ENCODE data around the gene CAPN11. TPM values are rescaled to one million over a fixed set of nuclear protein-coding genes. Genes with fewer than 3 reads are reported as not detected.

Gene CAPN11
- polyA plus RNA-seq (ENCODE audit: low read depth in 6 of 6) = not detected

- no peak within 1 kb of the TSS for H3K4me3 Mint-ChIP-seq
- DNase-seq = no peak
- H3K9me3 Mint-ChIP-seq = no peaks in the 10 kb centered on the region
- peak within 1 kb of the TSS in 1 of 6 donors; percentile 76 for H3K27ac Mint-ChIP-seq
- no peak for ATAC-seq (ENCODE audit: low read depth in 2 of 2)
- peaks cover 5 to 10% (median 10%) of the 10 kb centered on the region in 3 donors for H3K27me3 Mint-ChIP-seq
- H3K4me1 Mint-ChIP-seq = no peaks in the 10 kb centered on the region
- H3K36me3 Mint-ChIP-seq = no peaks in the 10 kb centered on the region
Observed at GRCh38 chr6:44158770-44159228, at the start of gene CAPN11. Gene CAPN11, plus strand, starts transcription at chr6:44158820. Its CDS starts 29 bp downstream, at chr6:44158849.

- H3K9me3 Mint-ChIP-seq = no peaks in the 10 kb centered on the region
- peak overlapping the region in 1 of 6 donors; percentile 49 for H3K27ac Mint-ChIP-seq
- ATAC-seq (ENCODE audit: low read depth in 2 of 2) (no peak), DNase-seq (no peak)
- H3K27me3 Mint-ChIP-seq = no peaks in the 10 kb centered on the region
- peaks cover 12% of the 10 kb centered on the region in 2 donors for H3K36me3 Mint-ChIP-seq
- no peak overlapping the region for H3K4me3 Mint-ChIP-seq
- H3K4me1 Mint-ChIP-seq = peaks cover 7 to 13% (median 10%) of the 10 kb centered on the region in 3 donors
Observed at GRCh38 chr6:44109212-44109611, 49.4 kb upstream of the CAPN11 start.

GRCh38 chr6:44110005-44110676, 48.5 kb upstream of the CAPN11 start:
- DNase-seq (no peak), ATAC-seq (ENCODE audit: low read depth in 2 of 2) (no peak)
- Mint-ChIP-seq H3K36me3 (peaks cover 12 to 14% of the 10 kb centered on the region in 2 donors), H3K9me3 (no peaks in the 10 kb centered on the region), H3K4me3 (no peak overlapping the region), H3K27ac (peak overlapping the region in 4 of 6 donors; percentile 60 to 76 (median 62)), H3K4me1 (peaks cover 7 to 15% (median 11%) of the 10 kb centered on the region in 3 donors), H3K27me3 (no peaks in the 10 kb centered on the region)

GRCh38 chr6:44110966-44111365, 47.7 kb upstream of the CAPN11 start:
- Mint-ChIP-seq H3K9me3 (no peaks in the 10 kb centered on the region), H3K4me1 (peaks cover 12 to 20% (median 17%) of the 10 kb centered on the region in 3 donors), H3K27me3 (no peaks in the 10 kb centered on the region), H3K4me3 (no peak overlapping the region), H3K36me3 (peaks cover 8 to 20% of the 10 kb centered on the region in 2 donors), H3K27ac (peak overlapping the region in 3 of 6 donors; percentile 14 to 64 (median 43))
- no peak for DNase-seq
- ATAC-seq (ENCODE audit: low read depth in 2 of 2) = no peak

GRCh38 chr6:44111434-44112417, 46.9 kb upstream of the CAPN11 start:
- H3K9me3 Mint-ChIP-seq = no peaks in the 10 kb centered on the region
- no peak for ATAC-seq (ENCODE audit: low read depth in 2 of 2)
- no peak for DNase-seq
- peak overlapping the region in 4 of 6 donors; percentile 14 to 64 (median 56) for H3K27ac Mint-ChIP-seq
- peaks cover 15 to 20% (median 17%) of the 10 kb centered on the region in 3 donors for H3K4me1 Mint-ChIP-seq
- no peaks in the 10 kb centered on the region for H3K27me3 Mint-ChIP-seq
- H3K4me3 Mint-ChIP-seq = no peak overlapping the region
- H3K36me3 Mint-ChIP-seq = peaks cover 6 to 20% of the 10 kb centered on the region in 2 donors

- Mint-ChIP-seq H3K9me3 (no peaks in the 10 kb centered on the region), H3K4me3 (no peak overlapping the region), H3K27me3 (no peaks in the 10 kb centered on the region), H3K36me3 (peaks cover 6 to 20% of the 10 kb centered on the region in 2 donors), H3K4me1 (peaks cover 25 to 28% (median 25%) of the 10 kb centered on the region in 3 donors), H3K27ac (peak overlapping the region in 1 of 6 donors; percentile 14)
- DNase-seq (no peak), ATAC-seq (ENCODE audit: low read depth in 2 of 2) (no peak)
Observed at GRCh38 chr6:44113414-44113813, 45.2 kb upstream of the CAPN11 start.

- H3K4me1 Mint-ChIP-seq = peaks cover 31 to 47% (median 39%) of the 10 kb centered on the region in 3 donors
- ATAC-seq (ENCODE audit: low read depth in 2 of 2) (no peak), DNase-seq (no peak)
- H3K27me3 Mint-ChIP-seq = no peaks in the 10 kb centered on the region
- peak overlapping the region in 1 of 6 donors; percentile 56 for H3K27ac Mint-ChIP-seq
- peaks cover 6 to 20% of the 10 kb centered on the region in 2 donors for H3K36me3 Mint-ChIP-seq
- H3K9me3 Mint-ChIP-seq = no peaks in the 10 kb centered on the region
- no peak overlapping the region for H3K4me3 Mint-ChIP-seq
Observed at GRCh38 chr6:44115866-44116265, 42.8 kb upstream of the CAPN11 start.

- Mint-ChIP-seq H3K27me3 (no peaks in the 10 kb centered on the region), H3K4me1 (peaks cover 24 to 50% (median 33%) of the 10 kb centered on the region in 3 donors), H3K4me3 (no peak overlapping the region), H3K27ac (peak overlapping the region in 3 of 6 donors; percentile 7 to 49 (median 39)), H3K36me3 (peaks cover 1 to 11% of the 10 kb centered on the region in 2 donors), H3K9me3 (no peaks in the 10 kb centered on the region)
- no peak for ATAC-seq (ENCODE audit: low read depth in 2 of 2)
- DNase-seq = no peak
Observed at GRCh38 chr6:44116641-44117382, 41.8 kb upstream of the CAPN11 start.

GRCh38 chr6:44117397-44118128, 41.1 kb upstream of the CAPN11 start:
- Mint-ChIP-seq H3K27ac (peak overlapping the region in 3 of 6 donors; percentile 21 to 49 (median 39)), H3K27me3 (no peaks in the 10 kb centered on the region), H3K36me3 (peaks cover 0 to 9% of the 10 kb centered on the region in 2 donors), H3K9me3 (no peaks in the 10 kb centered on the region), H3K4me3 (no peak overlapping the region), H3K4me1 (peaks cover 24 to 51% (median 36%) of the 10 kb centered on the region in 3 donors)
- ATAC-seq (ENCODE audit: low read depth in 2 of 2) (no peak), DNase-seq (no peak)

- H3K36me3 Mint-ChIP-seq = peaks cover 0 to 9% of the 10 kb centered on the region in 2 donors
- no peaks in the 10 kb centered on the region for H3K9me3 Mint-ChIP-seq
- peak overlapping the region in 1 of 6 donors; percentile 41 for H3K27ac Mint-ChIP-seq
- H3K4me3 Mint-ChIP-seq = no peak overlapping the region
- ATAC-seq (ENCODE audit: low read depth in 2 of 2) (no peak), DNase-seq (no peak)
- H3K4me1 Mint-ChIP-seq = peaks cover 42 to 73% (median 58%) of the 10 kb centered on the region in 3 donors
- H3K27me3 Mint-ChIP-seq = no peaks in the 10 kb centered on the region
Observed at GRCh38 chr6:44119704-44120262, 38.8 kb upstream of the CAPN11 start.

GRCh38 chr6:44120692-44121443, 37.8 kb upstream of the CAPN11 start:
- Mint-ChIP-seq H3K27ac (peak overlapping the region in 2 of 6 donors; percentile 6 to 34), H3K9me3 (no peaks in the 10 kb centered on the region), H3K4me3 (no peak overlapping the region), H3K4me1 (peaks cover 40 to 79% (median 56%) of the 10 kb centered on the region in 3 donors), H3K36me3 (no peaks in the 10 kb centered on the region), H3K27me3 (no peaks in the 10 kb centered on the region)
- ATAC-seq (ENCODE audit: low read depth in 2 of 2) (no peak), DNase-seq (no peak)

Measured in naive B cell (primary cell).